ENCODE results near the gene ITSN2.
"Not testable (repeated sequence)": the region's sequence is repeated elsewhere in the genome, so short reads cannot be mapped to it uniquely, and the experiment has no call there.

ITSN2 gene

DNA sequence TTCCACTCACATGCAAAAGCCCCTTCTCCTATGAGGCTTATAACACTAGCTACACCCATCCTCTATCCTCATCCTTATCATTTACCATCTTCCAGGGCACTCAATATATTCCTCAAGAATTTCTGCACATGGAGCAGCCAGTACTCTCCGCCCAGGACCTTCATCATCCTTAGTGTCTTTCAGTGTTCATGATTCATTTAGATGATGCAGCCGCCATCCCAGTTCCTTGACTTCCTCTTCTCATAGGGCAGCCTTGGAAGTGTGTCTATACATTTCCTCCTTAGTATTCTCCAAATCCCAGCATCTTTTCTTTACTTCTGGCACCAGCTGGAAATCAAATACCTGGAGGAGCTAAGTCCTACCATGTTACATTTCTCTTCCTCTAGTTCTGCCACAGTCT, 3.0 kb upstream of the ITSN2 start:
- DNase-seq (ENCODE audit: low read depth in 2 of 2), result no peak

DNA sequence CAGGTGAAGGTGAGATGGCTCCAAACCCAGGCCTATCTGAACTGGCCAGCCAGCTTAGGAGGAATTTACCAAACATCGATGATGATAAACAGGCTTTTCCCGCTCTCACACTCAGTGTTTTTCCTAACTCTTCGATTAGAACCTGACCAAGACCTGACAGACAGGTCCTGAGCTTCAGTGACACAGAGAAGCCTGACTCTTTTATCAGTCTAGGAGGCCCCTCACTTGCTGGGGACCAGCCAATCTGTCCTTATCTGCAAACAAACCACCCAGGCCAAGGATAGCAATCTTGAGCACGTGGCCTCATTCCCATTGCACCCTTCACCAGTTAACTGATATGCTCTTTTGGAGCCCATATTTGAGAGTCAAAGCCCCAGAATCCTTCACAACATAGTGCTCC, 1.9 kb upstream of the ITSN2 start:
- no peak for DNase-seq (ENCODE audit: low read depth in 2 of 2)

GRCh38 chr2:24360963-24361330, 611 bp upstream of the ITSN2 start:
- DNase-seq (ENCODE audit: low read depth in 2 of 2), result no peak

DNA sequence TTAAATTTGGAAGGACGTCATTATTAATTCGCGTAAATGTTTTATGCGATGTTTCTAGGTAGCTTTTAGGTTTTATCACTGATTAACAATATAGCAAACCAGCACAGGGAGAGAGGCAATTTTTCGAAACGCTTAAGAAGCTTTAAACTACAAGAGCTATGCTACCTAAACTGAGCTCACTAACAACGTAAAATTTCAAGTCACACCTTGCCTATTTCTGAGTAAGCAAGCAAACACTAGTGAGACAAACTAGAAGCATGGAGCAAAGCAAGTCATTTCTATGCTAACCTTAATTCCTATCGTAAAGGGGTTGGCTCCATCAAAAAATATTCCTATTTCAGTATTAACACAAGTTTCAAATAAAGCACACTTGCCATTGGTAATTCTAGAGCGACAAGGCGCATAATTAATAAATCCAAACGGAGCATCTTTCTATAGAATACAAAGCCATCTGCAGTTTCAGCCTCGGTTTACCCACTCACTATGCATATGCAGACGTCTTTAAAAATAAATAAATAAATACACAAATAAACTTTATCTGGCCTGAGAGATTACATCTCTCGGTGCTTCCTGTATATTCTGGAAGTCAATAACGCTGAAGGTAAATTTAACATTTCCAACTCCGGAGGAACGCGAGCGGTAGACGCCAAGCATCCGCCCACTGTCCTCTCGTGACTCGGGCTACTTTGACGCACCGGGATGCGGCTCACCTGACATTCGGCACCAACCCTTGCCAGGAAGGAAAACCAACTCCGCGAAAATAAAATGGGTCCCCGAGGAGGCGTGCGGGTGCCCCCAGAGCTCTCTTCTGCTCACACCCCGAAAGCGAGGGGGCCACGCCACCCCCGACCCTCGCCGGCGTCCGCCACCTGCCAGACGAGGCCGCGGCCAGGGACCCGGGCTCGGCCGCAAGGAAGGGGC, 947 bp downstream of the ITSN2 start:
- peak in 1 of 2 donors; percentile 35 for DNase-seq (ENCODE audit: low read depth in 2 of 2)

GRCh38 chr2:24357767-24358166, 2.6 kb downstream of the ITSN2 start:
- DNase-seq (ENCODE audit: low read depth in 2 of 2), result not testable (repeated sequence)

GRCh38 chr2:24357115-24357514, 3.2 kb downstream of the ITSN2 start:
- DNase-seq (ENCODE audit: low read depth in 2 of 2), result not testable (repeated sequence)

DNA sequence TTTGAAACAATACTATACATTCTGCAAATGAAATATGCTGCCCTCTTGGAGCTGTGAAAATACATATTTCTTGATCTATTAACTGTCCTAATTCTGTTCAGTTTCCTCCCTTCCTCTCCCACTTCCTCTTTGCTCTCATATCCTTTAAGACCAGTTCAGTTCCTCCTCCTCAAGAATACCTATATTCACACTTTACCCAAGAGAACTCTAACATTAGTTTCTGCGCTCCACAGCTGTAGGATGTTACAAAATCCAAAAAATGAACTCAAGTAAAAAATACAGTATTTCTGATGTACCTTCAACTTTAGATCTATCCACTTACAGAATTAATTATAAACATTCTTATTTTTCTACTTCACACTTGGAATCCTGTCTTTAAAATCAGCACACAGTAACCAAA, 5.4 kb downstream of the ITSN2 start:
- DNase-seq (ENCODE audit: low read depth in 2 of 2), result no peak

DNA sequence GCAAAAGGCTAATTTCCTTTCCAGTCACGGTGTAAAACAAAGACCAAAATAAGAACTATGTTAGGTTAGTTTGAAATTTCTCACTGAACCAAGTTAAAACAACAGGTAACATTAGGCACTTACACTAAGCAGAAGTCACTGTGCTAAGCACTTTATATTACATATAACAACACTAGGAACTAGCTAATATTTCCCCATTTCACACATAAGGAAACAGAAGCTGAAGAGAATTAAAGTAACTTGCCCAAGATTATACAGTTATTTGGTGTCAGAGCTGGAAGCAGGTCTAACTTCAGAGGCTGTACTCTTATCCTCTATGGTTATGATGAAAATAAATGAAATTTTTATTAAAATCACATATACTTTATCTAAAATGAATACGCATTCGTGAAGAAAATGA, 5.9 kb downstream of the ITSN2 start:
- DNase-seq (ENCODE audit: low read depth in 2 of 2), result no peak

GRCh38 chr2:24353973-24354372, 6.4 kb downstream of the ITSN2 start:
- DNase-seq (ENCODE audit: low read depth in 2 of 2), result no peak

- DNase-seq (ENCODE audit: low read depth in 2 of 2), result no peak
Observed at GRCh38 chr2:24353364-24353763, 7.0 kb downstream of the ITSN2 start.

DNA sequence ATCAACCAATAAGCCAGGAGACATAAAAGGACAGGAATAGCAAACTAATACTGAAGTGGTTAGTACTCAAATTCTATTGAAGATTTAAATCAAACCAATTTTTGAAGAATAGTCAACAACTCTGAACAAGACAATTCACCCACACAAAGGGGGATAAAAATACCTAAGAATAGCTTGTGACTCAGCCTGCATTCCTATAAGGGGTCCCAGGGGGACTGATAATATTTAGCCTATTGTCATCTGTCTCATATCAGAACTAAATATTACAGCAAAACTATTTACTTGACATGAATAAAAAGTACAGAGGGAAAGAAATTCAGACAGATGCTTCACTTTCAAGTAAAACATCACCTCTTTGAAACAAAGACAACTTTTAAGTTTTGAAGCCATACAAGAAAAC, 7.7 kb downstream of the ITSN2 start:
- DNase-seq (ENCODE audit: low read depth in 2 of 2), result no peak

GRCh38 chr2:24351981-24352380, 8.4 kb downstream of the ITSN2 start:
- no peak for DNase-seq (ENCODE audit: low read depth in 2 of 2)

- no peak for DNase-seq (ENCODE audit: low read depth in 2 of 2)
Observed at GRCh38 chr2:24351627-24351938, 8.8 kb downstream of the ITSN2 start.

- DNase-seq (ENCODE audit: low read depth in 2 of 2), result no peak
Observed at GRCh38 chr2:24350826-24351626, 9.3 kb downstream of the ITSN2 start.

DNA sequence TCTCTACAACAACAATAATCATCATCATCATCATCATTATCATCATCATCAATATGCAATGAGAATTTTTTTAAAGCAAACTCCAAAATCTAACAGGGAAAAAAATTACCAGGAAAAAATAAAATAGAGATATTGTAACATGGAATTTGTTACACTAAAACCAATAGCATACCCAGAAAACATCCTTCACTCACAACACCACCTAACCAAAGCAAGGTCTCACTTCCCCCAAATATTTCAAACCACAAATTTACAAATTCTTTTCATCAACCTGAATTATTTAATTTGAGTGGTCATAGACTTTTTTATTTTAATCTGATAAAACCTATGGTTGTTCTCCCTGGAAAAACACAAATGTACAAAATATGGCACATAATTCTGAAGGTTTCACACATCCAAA, 11.2 kb downstream of the ITSN2 start:
- no peak for DNase-seq (ENCODE audit: low read depth in 2 of 2)

DNA sequence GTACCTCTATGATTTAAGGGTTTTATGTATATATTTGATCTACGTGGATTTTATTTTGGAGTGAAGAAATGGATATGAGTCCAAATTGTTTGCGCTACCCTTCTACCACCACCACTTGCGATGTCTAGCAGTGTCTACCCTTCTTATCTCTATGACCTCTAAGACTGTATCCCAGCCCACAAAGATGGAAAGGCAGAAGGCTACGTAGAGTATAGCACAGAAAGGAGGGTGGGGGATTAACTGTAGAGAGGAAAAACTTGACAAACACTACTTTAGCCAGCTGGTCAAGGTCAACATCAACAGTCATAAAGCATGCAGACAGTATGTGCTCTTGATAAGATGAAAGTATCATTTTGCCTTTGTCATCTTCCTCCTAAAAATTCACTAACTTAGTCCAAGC, 14.4 kb downstream of the ITSN2 start:
- DNase-seq (ENCODE audit: low read depth in 2 of 2), result no peak

DNA sequence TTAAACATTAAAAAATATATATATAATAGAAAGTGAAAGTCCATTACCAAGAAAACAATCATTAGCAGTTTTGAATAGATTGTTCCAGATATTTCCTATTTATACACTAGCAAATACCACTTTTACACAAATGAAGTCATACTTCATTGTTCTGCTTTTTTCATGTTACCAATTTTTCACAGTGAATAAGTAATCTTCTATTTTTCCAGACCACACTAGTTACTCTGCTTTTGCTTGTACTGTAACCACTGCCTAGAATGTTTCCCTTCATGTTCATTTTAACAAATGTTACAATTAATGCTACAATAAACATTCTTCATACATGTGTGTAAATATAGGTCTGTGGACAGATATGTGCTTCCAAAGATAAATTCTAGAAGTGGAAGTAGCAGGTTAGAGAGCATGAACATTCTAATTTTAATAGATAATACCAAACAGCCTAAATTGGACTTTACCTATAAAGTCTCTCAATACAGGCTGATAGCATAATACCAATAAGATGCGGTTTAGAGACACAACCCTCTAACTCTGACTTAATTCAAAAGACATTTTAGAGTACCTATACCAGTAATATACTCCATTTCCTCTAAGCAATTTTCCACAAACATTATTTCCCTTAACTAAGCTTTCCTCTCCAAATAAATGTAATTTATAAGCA, 17.0 kb downstream of the ITSN2 start:
- DNase-seq (ENCODE audit: low read depth in 2 of 2), result no peak

- no peak for DNase-seq (ENCODE audit: low read depth in 2 of 2)
Observed at GRCh38 chr2:24342110-24342910, 18.0 kb downstream of the ITSN2 start.

DNA sequence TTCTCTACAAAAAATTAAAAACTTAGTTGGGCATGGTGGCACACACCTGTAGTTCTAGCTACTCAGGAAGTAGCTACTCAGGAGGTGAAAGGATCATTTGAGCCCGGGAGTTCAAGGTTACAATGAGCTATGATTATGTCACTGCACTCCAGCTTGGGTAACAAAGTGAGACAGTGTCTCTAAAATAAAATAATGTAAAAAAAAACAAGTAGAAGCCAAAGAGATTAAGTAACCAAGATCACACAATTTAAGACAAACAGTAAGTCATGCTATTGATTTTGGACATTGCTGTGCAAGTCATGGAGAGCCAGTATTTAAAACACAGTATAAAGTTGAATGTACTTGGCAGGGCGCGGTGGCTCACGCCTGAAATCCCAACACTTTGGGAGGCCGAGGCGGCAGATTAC, 20.5 kb downstream of the ITSN2 start:
- DNase-seq (ENCODE audit: low read depth in 2 of 2), result no peak

- not testable (repeated sequence) for DNase-seq (ENCODE audit: low read depth in 2 of 2)
Observed at GRCh38 chr2:24339098-24339497, 21.2 kb downstream of the ITSN2 start.

GRCh38 chr2:24337890-24338289, 22.4 kb downstream of the ITSN2 start:
- DNase-seq (ENCODE audit: low read depth in 2 of 2), result no peak

GRCh38 chr2:24336811-24337210, 23.5 kb downstream of the ITSN2 start:
- no peak for DNase-seq (ENCODE audit: low read depth in 2 of 2)

Measured in stimulated activated CD8-positive, alpha-beta memory T cell treated with anti-CD3 and anti-CD28 coated beads, Interleukin-2, amount 100 ng/mL, for 48 hours (primary cell).